Gastrocnemius medialis (tissue), 4 donors: ENCODE measurements around the gene SPNS2.

ENCODE experiments used
- CTCF ChIP-seq, 5 experiments: fragments of 450-650 bp in 3 of 5; fragments of 200-600 bp in 2 of 5; sonication (generic) in 2 of 5; IDR thresholded peaks in 4 of 5; conservative IDR thresholded peaks in 1 of 5; 1 replicate in 4 of 5; 2 replicates in 1 of 5; pipeline ENCODE4 v1.5.1; 2016 to 2019; ENCODE audit warnings: antibody characterized with exemption in 5 of 5, mild to moderate bottlenecking in 3 of 5, moderate library complexity in 3 of 5
- POLR2A ChIP-seq, 2 donors: fragments of 450-650 bp; IDR thresholded peaks; one replicate each; pipeline ENCODE4 v1.6.1; 2017; ENCODE audit warnings: antibody characterized with exemption in 2 of 2, mild to moderate bottlenecking in 2 of 2, moderate library complexity in 2 of 2

GRCh38 chr17:4487296-4487695 is 11.4 kb upstream of the SPNS2 start:
- no peak for TF ChIP-seq CTCF (IDR thresholded peaks at IDR 0.05 in 4 of 5, conservative IDR thresholded peaks at IDR 0.05 in 1 of 5)
- TF ChIP-seq POLR2A (IDR thresholded peaks at IDR 0.05) = no peak
